Gastroesophageal sphincter (tissue), 4 donors: ENCODE results near the gene SERPING1. TPM values are rescaled to one million over a fixed set of nuclear protein-coding genes. Genes with fewer than 3 reads are reported as not detected.

Experiments
- ATAC-seq: fragments of 150-250 bp; one replicate; pipeline ENCODE4 v1.9.1; 2016; ENCODE audit warnings: mild to moderate bottlenecking, moderate library complexity
- H3K27ac ChIP-seq, 4 donors: fragments of 200-600 bp; sonication (generic) in 3 of 4; 1 replicate in 3 of 4; 2 replicates in 1 of 4; pipeline ENCODE4 v1.5.1; 2016 to 2019
- H3K27me3 ChIP-seq: fragments of 200-600 bp; sonication (generic); one replicate; pipeline ENCODE4 v1.5.1; 2019
- H3K36me3 ChIP-seq, 2 donors: fragments of 200-600 bp; sonication (generic); one replicate each; pipeline ENCODE4 v1.5.1; 2019; ENCODE audit warnings: control low read depth in 1 of 2
- H3K4me1 ChIP-seq, 3 donors: fragments of 200-600 bp; sonication (generic); 1 replicate in 2 of 3; 2 replicates in 1 of 3; pipeline ENCODE4 v1.5.1; 2016 to 2019; ENCODE audit warnings: control low read depth in 2 of 3
- H3K4me3 ChIP-seq, 2 donors: fragments of 200-600 bp; sonication (generic); one replicate each; pipeline ENCODE4 v1.5.1; 2019; ENCODE audit warnings: mild to moderate bottlenecking in 1 of 2, moderate library complexity in 1 of 2
- H3K9me3 ChIP-seq, 3 donors: fragments of 200-600 bp; sonication (generic); one replicate each; pipeline ENCODE4 v1.5.1; 2017 to 2019; ENCODE audit warnings: control low read depth in 2 of 3
- EP300 ChIP-seq: sonication (generic); formaldehyde crosslinking; IDR thresholded peaks from one replicate; pipeline ENCODE4 v1.6.1; 2017; ENCODE audit warnings: antibody characterized with exemption, mild to moderate bottlenecking
- POLR2A ChIP-seq, 2 donors: fragments of 450-650 bp; IDR thresholded peaks; one replicate each; pipeline ENCODE4 v1.6.1; 2017; ENCODE audit warnings: antibody characterized with exemption in 2 of 2, mild to moderate bottlenecking in 2 of 2, moderate library complexity in 1 of 2
- POLR2AphosphoS5 ChIP-seq: sonication (generic); formaldehyde crosslinking; IDR thresholded peaks from one replicate; pipeline ENCODE4 v1.6.1; 2017; ENCODE audit warnings: antibody characterized with exemption
- WGBS, 2 donors: methylation state at CpG; one replicate each; pipeline ENCODE4 v1.1.5; 2018; ENCODE audit warnings: low coverage in 1 of 2; 5-methylcytosine and 5-hydroxymethylcytosine counted together
- total RNA-seq, 4 donors: library from RNA; depleted of rRNA; stranded (reverse); fragments of >200 nt; gene quantifications; one replicate each; pipeline ENCODE4 v1.1.0, GENCODE V29; 2016
- TF ChIP-seq, protein P1 (sequence below), 4 experiments: fragments of 200-600 bp in 2 of 4; fragments of 450-650 bp in 2 of 4; sonication (generic) in 1 of 4; IDR thresholded peaks; one replicate each; pipeline ENCODE4 v1.5.1; 2017 to 2019; ENCODE audit warnings: antibody characterized with exemption in 4 of 4, mild to moderate bottlenecking in 2 of 4, moderate library complexity in 2 of 4

SERPING1 gene
- total RNA-seq, 4 donors from 2014 or later, result 237 to 689 (median 443) TPM

DNA sequence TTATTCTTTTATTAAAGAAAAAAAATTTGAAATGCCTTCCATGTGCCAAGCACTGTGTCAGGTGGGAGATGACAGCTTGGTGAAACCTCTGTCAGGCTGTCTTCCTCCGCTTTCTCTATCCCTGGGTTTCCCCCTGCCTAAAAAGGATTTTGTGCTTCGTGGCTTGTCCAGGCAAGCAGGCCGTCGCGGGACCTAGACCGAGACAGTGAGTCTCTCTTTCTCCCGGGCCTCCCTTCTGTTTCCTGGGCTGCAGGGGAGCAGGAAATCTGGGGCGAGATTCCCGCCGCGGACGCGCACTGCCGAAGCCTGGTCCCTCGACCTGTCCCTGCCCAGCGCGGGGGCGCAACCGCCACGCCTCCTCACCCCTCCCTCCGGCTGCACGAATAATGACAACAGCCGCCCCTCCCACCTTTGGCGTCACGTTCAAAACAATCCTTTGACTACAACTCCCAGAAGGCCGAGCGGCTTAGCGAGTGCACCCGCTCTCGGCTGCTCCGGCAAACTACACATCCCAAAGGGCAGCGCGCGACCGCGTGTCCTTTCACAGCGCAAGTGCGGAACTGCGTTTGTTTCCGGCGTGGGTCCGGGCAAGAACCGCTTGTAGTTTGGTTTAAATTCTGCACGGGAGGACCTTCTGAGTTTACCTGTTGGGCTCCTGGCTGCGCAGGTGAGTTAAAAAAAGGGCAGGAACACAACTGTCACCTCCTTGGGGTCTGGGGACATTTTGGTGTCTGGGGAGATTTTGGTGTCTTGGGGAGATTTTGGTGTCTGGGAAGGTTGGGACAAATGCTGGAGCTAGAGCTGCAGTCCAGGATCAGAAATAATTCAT is 59.9 kb downstream of the SERPING1 start, which contains the start of gene CLP1:
CLP1 (plus strand) TSS at position 569 of the 829 bp plus-strand sequence. CDS start 1,715 bp downstream, outside the sequence.
- TF ChIP-seq, protein P1, sequence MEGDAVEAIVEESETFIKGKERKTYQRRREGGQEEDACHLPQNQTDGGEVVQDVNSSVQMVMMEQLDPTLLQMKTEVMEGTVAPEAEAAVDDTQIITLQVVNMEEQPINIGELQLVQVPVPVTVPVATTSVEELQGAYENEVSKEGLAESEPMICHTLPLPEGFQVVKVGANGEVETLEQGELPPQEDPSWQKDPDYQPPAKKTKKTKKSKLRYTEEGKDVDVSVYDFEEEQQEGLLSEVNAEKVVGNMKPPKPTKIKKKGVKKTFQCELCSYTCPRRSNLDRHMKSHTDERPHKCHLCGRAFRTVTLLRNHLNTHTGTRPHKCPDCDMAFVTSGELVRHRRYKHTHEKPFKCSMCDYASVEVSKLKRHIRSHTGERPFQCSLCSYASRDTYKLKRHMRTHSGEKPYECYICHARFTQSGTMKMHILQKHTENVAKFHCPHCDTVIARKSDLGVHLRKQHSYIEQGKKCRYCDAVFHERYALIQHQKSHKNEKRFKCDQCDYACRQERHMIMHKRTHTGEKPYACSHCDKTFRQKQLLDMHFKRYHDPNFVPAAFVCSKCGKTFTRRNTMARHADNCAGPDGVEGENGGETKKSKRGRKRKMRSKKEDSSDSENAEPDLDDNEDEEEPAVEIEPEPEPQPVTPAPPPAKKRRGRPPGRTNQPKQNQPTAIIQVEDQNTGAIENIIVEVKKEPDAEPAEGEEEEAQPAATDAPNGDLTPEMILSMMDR (IDR thresholded peaks at IDR 0.05), result peak in 1 of 4 experiments; percentile 20
- peak; percentile 71 for TF ChIP-seq POLR2AphosphoS5
- peak; percentile 41 to 69 for TF ChIP-seq POLR2A (IDR thresholded peaks at IDR 0.05)
- no peak for TF ChIP-seq EP300
- Histone ChIP-seq H3K4me3 (peak within 1 kb of the TSS; percentile 62 to 74), H3K9me3 (no peaks in the 10 kb centered on the region), H3K36me3 (peaks cover 0 to 32% of the 10 kb centered on the region in 2 donors), H3K27me3 (peaks cover 20% of the 10 kb centered on the region), H3K4me1 (peaks cover 0 to 39% (median 12%) of the 10 kb centered on the region in 3 donors), H3K27ac (peak within 1 kb of the TSS; percentile 83 to 91 (median 87))
- peak; percentile 99 for ATAC-seq
- WGBS, 2 donors, result 1 to 3% methylated on average over 8 to 10 of the region's 45 CpGs

DNA sequence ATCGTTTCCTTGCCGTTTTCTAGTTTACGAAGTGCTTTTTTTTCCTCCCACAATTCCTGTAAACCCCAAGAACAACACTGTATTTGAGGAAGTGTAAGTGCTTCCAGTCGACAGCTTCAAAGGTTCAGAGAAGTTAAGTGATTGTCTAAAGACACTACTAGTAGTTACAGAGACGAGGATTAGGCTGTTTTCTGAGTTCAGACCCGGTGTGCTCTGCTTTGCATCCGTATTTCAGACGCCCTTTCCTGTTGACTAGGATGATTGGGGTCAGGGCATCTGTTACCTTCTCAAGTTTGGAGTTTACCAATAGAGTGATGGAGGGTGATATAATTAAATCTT is 60.5 kb downstream of the SERPING1 start:
- ATAC-seq, result no peak
- no peaks in the 10 kb centered on the region for H3K9me3 ChIP-seq
- peak overlapping the region; percentile 2 to 91 (median 87) for H3K27ac ChIP-seq
- peaks cover 14% of the 10 kb centered on the region for H3K27me3 ChIP-seq
- TF ChIP-seq POLR2A (IDR thresholded peaks at IDR 0.05) (no peak), POLR2AphosphoS5 (no peak), EP300 (no peak)
- TF ChIP-seq, protein P1 (IDR thresholded peaks at IDR 0.05), result no peak
- peaks cover 0 to 36% (median 12%) of the 10 kb centered on the region in 3 donors for H3K4me1 ChIP-seq
- WGBS, 2 donors, result 1 to 2% methylated on average over 8 of the region's 8 CpGs
- H3K4me3 ChIP-seq, result peak overlapping the region; percentile 62 to 74
- peaks cover 0 to 38% of the 10 kb centered on the region in 2 donors for H3K36me3 ChIP-seq

DNA sequence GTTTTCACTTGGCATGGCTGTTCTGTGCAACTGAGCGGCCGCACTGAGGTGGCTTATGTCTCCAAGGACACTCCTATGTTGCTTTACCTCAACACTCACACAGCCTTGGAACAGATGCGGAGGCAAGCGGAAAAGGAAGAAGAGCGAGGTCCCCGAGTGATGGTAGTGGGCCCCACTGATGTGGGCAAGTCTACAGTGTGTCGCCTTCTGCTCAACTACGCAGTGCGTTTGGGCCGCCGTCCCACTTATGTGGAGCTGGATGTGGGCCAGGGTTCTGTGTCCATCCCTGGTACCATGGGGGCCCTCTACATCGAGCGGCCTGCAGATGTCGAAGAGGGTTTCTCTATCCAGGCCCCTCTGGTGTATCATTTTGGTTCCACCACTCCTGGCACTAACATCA is 62.2 kb downstream of the SERPING1 start:
- peaks cover 0 to 36% (median 12%) of the 10 kb centered on the region in 3 donors for H3K4me1 ChIP-seq
- no peaks in the 10 kb centered on the region for H3K27me3 ChIP-seq
- H3K36me3 ChIP-seq, result peaks cover 0 to 41% of the 10 kb centered on the region in 2 donors
- ATAC-seq, result no peak
- TF ChIP-seq POLR2A (IDR thresholded peaks at IDR 0.05), result no peak
- no peak for TF ChIP-seq EP300
- TF ChIP-seq POLR2AphosphoS5, result no peak
- TF ChIP-seq, protein P1 (IDR thresholded peaks at IDR 0.05), result no peak
- no peak overlapping the region for H3K4me3 ChIP-seq
- no peaks in the 10 kb centered on the region for H3K9me3 ChIP-seq
- H3K27ac ChIP-seq, result no peak overlapping the region
- 94 to 100% methylated on average over 2 to 9 of the region's 14 CpGs for WGBS, 2 donors

DNA sequence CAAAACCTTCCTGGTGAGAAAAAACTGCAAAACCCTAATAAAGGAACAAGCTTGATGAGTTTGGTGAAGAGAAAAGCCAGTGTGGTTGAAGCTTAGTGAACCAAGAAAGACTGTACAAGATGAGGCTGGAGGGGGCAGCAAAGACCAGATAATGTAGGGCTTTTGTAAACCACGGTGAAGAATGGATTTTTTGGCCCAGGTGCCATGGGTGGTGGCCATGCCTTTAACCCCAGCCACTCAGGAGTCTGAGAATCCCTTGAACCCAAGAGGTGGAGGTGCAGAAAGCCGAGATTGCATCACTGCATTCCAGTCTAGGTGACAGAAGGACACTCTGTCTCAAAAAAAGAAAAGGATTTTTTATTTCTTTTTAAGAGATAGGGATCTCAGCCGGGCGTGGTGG is 65.4 kb downstream of the SERPING1 start:
- Histone ChIP-seq H3K36me3 (peaks cover 0 to 41% of the 10 kb centered on the region in 2 donors), H3K9me3 (no peaks in the 10 kb centered on the region), H3K4me3 (no peak overlapping the region), H3K27ac (no peak overlapping the region), H3K4me1 (peaks cover 0 to 39% (median 14%) of the 10 kb centered on the region in 3 donors), H3K27me3 (no peaks in the 10 kb centered on the region)
- TF ChIP-seq POLR2A (IDR thresholded peaks at IDR 0.05) (no peak), EP300 (no peak), POLR2AphosphoS5 (no peak)
- TF ChIP-seq, protein P1 (IDR thresholded peaks at IDR 0.05), result no peak
- WGBS, 2 donors, result 0 to 75% methylated on average over 1 to 4 of the region's 4 CpGs
- ATAC-seq, result no peak

DNA sequence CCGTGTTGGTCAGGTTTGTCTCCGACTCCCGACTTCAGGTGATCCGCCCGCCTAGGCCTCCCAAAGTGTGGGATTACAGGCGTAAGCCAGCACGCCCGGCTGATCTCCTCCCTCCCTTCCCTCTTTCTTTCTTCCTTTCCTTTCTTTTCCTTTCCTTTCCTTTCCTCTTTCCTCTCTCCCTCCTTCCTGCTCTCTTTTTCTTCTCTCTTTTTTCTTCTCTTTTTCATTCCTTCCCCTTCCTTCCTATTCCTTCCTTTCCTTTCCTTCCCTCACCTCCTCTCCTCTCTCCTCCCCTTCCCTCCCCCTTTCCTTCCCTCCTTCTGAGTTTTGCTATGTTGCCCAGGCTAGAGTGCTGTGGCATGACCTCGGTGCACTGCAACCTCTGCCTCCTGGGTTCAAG is 66.5 kb downstream of the SERPING1 start:
- WGBS, 2 donors, result 74 to 93% methylated on average over 8 to 9 of the region's 9 CpGs

More for the DNA sequence above, 66.5 kb downstream of the SERPING1 start:
- ATAC-seq, result no peak
- H3K4me1 ChIP-seq, result peaks cover 0 to 32% (median 8%) of the 10 kb centered on the region in 3 donors
- no peaks in the 10 kb centered on the region for H3K27me3 ChIP-seq
- TF ChIP-seq POLR2AphosphoS5, result no peak
- TF ChIP-seq POLR2A (IDR thresholded peaks at IDR 0.05), result no peak
- no peak for TF ChIP-seq EP300
- TF ChIP-seq, protein P1 (IDR thresholded peaks at IDR 0.05), result no peak
- H3K36me3 ChIP-seq, result peaks cover 0 to 41% of the 10 kb centered on the region in 2 donors
- H3K4me3 ChIP-seq, result no peak overlapping the region
- no peak overlapping the region for H3K27ac ChIP-seq
- H3K9me3 ChIP-seq, result no peaks in the 10 kb centered on the region
